COLO829 (cell line): ENCODE results near the gene GRM7.

ENCODE experiments used
- DNase-seq: peaks from one replicate; pipeline ENCODE4 v3.0.0; 2012; ENCODE audit warnings: low spot score

The GRM7 gene

DNA sequence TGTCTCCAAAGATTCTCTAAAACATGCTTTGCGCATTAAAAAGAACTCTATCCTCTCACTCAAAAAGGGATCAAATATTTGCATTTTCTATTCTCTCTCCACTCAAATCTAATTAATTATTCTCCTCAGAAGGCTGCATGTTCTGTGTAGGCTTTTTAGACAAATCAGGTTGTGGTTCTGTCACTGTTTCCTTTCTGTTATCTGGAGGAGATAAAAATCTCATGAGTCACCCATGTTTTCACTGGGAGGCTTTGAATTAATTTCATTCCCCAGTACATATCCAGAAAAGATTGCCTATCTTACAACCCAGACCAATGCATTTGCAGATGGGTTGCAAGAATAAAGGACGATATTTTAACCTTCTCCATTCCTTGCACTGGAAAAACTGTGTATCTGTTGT is 446.5 kb downstream of the GRM7 start:
- DNase-seq, result no peak

DNA sequence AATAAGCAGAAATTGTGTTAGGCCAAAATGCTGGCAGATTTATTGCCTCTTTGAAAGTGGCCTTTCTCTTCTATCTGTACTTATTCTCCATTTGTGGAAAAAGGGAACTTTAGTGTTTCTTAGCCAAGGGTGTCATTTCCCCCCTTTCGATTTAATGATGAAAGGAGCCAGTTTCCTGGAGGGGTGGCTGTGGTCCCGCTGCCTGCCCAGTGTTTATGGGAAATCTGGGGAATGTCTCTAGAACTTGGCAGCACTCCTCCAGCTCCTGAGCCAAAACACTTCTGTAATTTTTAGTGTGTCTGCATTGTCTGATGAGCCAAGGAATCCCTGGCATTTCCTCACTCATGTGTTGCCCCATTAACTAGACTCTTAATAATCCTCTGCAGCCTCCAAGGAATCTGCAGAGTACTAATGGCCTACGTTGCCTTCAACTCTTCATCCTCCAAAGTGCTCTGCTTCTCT is 448.8 kb downstream of the GRM7 start:
- no peak for DNase-seq

DNA sequence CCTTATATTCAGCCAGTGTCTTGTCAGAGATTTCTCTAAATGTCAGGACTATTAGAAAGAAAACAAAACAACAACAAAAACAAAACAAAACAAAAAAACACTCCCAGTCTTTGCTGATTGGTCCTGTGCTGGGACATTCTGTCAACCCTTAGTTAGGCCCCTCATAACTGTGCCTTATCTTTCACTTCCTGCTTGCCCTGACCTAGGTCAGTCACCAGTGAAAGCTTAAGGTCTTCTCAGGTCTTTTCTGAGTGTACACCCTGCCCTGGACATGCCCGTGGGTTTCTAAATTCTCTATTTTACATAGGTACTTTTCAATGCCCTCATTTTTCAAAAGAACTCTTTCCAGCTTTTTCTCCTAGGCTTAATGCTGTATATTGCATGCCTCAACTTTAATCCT is 454.1 kb downstream of the GRM7 start:
- DNase-seq, result no peak

DNA sequence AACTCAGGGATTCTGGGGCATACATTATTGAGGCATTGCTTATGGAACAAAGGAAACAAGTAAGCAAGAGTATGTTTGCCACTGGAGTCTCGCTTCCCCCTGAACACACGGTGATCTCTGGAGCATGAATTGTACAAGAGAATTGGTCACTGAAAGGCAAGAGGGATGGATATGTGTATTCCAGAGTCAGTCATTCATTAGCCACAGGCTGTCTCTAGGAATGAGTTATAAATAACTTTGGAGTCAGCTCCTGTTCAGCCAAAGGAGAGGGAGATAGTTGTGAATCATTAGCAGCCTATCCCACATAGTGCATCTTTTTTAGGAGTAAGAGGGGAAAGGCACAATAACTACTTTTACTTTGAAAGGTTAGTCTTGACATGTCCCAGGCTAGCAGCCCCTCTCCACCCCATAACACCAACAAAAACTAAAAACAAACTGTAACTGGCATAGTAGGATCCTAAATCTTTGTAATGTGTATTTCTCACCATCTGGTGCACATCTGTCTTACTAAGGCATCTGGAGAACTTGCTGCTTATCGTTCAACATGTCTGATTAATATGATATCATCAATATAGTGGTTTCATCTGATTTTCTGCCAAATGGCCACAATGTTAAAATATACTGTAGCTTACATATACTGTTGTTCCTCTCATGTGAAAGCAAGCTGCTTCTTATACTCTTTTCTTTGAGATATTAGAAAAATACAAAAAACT is 462.2 kb downstream of the GRM7 start:
- no peak for DNase-seq

DNA sequence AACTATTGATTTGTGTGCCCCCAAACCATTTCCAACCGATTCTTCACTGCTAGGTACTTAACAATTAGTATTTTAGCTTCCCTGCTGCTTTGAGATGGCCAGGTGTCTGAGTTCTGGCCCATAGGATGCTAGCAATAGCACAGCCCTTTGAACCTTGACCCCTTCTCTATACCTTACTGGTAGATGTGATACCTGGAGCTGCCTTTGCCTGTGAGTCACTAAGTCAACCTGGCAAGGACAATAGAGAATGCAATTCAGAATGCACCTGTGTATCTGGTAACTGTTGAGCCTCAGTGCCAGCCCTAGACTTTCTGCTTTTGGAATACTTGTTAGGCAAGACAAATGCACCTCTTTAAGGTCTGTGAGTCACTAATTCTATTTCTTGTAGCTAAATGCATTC is 467.4 kb downstream of the GRM7 start:
- no peak for DNase-seq

DNA sequence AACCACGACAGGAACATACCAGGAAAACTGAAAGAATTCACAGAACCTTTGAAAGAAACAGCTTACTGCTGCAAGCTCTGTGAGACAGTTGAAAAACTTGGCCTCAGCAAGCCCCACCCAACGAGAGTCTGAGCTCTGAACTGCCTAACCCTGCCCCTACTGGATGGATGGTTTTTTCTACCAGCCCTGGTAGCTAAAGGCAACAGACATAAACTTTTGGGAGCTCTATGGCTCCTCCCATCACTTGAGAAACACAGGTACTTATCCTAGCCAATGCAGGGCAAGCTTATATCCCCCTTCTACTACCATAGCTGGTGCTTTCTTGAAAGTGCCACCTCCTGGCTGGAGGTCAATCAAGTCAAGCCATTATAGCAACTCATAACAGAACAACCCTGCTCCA is 471.8 kb downstream of the GRM7 start:
- no peak for DNase-seq

DNA sequence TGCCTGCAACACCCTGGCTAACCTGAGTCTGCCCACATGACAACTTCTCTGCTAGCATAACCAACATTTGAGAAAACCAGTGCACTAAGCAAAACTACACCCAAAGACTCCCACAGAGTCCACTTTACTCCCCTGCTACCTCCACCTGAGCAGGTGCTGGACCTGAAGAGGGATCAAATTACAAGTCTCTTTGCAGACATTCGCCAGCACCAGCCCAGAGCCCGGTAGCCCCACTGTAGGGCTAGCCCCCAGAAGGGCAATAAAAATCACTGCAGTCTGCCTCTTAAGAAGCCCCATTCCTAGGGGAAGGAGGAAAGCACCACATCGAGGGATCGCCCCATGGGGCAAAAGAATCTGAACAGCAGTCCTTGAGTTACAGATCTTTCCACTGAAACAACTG is 472.2 kb downstream of the GRM7 start:
- DNase-seq, result no peak

DNA sequence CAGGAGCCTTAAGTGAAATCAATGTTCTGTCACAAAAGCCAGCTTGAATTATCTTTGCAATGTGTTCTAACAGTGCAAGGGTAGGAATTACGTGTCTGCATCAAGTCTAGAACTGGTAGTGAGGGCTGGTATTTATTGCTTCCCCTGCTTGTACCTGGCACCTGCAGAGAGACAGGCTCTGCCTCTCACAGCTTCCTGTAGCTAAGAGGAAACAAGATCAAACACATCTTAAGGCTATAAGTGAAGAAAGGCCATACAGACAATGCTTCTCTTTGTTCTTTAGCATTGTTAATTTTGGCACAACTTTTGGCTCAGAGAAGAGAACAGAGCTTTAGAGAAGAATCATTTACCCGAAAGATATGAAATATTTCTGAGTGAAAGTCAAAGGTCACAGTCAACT is 479.9 kb downstream of the GRM7 start:
- DNase-seq, result no peak

DNA sequence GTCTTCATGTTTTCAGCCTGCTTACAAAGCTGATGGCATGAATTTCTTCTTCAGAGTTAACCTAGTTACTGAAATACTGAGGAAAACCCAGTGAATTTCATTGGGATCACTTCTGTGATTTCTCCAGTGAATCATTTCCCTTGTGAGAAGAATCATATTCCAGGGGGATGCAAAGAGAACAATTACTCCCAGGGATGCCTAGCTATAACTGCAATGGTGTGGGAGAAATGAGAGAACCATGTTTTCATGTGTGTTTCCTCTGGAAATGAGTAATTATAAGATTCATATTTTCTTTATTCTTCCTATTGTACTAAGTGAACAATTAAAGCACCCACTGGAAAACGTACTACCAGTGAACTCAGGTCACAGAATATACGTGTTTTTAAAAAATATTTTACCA is 485.4 kb downstream of the GRM7 start:
- no peak for DNase-seq

DNA sequence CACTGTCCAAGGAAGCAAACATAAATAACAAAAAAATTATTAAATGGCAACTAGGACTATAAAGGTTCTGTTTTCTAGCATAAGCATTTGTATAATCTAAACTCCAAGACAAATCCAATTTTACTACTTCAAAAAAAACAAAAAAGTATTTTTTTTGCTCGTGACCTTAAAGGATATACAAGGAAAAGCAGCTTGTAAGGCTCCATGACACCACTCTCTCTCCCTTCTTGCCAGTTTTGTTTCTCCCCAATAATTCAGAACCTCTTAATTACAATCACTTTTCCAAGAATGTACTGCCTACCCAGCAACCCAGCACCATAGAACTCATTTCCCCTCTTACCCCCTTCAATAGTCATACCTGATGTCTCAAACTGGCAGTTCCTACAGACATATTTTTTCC is 496.2 kb downstream of the GRM7 start:
- DNase-seq, result no peak

DNA sequence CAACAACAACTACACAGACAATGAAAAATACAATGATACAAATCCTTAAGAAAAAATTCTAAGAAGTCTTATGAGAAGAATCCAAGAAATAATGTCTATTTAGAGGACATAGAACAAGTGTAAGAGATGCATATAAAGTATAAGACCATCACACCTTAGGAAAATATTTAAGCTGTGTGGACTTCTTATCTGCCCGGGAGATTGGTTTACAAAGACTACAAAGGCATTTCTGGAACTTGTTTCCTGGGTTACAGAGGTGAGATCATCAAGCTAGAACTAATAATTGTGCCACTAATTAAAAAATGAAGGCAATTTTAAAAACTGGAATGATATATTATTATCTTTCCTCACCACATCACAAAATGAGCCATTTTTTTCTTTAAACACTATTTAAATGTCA is 507.1 kb downstream of the GRM7 start:
- DNase-seq, result no peak

DNA sequence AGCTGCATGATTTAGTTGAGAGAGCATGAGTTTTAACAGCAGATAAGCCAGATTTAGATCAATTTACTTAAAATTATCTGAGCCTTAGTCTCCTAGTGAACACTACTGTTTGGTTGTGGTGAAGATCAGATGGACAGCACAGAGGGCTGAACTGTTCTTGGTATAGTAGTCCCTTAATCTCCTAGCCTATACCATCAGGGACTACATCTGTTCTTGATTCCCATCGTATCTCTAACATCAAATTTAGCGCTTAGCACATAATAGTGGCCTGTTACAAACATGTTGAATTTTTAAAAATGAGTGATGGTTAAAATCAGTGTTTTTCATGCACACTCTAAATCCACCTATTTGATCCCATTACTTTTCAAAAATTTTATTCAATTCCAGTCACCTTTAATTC is 507.7 kb downstream of the GRM7 start:
- no peak for DNase-seq

DNA sequence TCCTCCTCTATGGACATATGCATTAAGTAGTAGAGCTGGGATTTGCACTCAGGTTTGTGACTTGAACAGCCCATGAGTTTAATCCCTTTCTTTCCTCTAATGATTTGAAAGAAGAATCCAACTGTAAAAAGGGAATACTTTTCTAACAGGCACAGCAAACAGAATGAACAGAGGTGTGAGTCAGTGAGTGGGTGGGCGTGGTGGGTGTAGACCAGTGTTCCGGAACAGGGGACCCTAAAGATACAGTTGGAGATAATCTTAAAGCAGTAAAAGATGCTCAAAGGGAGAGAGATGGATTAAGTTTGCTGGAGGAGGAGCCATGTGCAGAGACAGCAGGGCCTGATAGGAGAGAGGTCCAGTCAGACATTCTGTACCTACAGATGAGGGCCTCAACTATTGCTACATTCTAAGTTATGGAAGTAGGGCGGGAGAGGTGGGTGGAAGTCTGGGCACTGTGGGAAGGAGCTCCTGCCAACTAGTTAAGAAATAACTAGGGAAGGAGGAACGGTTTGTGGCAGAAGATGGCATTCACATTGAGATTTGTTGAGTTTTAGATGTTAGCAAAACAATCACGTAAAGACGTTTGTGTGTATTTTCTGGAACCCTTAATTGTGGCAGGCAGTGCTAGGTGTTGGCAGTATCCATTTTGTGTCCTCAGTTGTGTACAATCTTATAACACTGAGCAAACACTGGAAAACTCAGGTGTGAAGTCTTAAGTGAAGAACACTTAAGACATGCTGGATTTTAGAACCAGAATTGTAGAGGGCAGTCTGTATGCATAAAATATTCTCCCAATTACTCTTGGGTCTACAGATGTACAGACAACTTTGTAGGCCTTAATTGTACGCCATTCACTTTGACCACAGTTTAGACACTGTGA is 511.0 kb downstream of the GRM7 start:
- DNase-seq, result no peak

DNA sequence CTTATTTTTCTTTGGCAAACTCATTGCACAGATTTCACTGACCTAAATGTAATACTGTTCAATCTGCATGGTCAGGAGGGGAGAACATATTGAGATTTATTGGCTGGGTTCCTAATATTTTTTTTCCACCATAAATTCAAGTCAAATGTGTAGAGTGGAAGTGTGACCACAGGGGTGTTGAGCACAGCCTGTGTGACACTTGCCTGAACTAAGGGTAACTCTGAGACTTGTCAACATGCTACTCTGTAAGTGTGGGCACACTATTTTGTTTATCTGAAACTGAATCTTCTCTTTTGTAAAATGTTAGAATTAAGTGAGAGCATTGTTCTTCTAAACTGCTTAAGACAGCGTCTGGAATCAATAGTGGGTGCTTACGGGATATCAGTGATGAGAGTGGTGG is 516.2 kb downstream of the GRM7 start:
- DNase-seq, result no peak

DNA sequence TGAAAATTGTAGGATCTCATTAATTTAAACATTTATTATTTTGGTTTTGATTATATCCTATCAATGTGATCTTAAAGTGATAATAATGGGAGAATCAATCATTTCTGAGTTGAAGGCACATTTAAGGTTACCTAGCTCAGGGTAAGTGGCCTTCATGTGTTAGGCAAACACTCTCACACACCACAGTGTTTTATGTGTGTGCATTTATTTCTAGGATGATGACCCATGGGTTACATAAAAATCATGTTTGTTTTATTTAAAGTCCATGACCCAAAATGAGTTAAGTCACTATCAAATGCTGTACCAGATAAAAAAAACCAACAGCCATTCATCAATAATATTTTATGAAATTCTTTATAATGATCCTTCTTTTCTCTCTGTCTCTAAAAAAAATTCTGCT is 520.8 kb downstream of the GRM7 start:
- no peak for DNase-seq

DNA sequence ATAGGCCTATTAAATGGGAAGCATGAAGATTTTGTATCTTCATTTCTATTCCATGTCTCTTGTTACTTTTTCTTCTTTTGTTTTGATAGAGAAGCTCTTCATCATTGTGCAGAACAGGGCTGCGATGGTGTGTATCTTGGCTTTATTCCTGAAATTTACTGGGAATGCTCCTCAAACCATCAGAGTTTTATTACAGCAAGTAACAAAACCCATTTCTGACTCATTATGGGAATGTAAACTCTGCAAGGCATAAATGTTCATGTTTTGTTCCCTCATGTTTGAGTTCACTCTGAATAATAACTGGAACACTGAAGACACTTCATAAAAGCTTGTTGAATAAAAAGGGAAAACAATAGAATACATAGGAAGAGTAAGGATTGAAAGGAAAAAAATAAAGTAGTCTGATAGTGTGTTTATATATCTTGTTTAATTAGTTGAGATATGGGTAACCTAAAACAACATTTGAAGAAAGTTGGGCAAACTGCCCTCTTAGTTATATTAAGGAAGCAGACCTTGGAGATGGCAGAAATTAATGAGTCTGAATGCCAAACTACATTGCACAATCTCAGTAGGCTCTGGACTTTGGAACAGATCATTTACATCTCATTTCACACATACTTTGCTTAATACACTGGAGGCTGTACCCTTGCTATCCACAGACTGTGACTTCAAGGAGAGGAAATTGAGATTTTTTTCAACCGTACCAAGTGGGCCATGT is 521.5 kb downstream of the GRM7 start:
- no peak for DNase-seq

DNA sequence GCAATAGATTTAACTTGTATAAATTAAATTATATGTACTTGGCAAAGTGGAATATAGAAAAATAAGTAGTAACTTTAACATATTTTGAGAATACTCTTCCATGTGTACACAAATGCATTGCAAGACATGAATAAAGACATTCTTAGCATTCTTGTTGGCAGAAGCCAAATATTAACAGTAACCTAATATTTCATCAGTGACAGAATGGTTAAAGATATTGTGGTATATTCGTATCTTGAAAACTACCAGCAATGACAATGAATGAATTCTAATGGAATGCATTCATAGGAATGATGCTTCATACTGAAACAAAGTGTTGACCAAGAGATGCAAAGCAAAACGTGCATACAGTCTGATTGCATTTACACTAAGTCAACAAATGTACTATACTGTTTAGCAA is 524.7 kb downstream of the GRM7 start:
- DNase-seq, result no peak

DNA sequence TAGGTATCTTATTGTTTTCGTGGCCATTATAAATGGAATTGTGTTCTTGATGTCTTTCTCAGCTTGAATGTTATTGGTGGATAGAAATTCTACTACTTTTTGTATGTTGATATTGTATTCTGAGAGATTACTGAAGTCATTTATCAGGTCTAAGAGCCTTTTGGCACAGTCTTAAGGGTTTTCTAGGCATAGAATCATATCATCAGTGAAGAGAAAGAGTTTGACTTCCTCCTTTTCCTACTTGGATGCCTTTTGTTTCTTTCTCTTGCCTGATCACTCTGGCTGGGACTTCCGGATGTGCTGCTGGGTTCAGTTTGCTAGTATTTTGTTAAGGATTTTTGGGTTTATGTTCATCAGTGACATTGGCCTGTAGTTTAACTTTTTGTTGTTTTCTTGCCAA is 527.1 kb downstream of the GRM7 start:
- no peak for DNase-seq

DNA sequence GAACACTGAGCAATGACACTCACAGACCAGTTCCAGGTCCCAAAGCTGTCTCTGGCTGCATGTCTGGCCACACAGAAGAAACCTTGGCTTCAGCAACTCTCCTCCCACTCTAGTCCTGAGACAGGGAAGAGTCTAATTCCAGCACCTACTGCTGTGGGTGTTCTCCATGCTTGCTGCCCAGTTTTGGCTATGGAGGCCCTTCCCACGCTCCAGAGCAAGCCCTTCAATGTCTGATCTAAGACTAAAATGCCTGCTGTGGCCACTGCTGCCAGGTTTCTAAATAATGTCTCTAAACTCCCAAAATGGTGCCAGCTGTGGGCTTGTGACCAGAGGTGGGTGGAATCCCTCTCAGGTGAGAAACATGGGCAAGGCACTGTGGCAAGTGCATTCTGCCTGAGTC is 531.3 kb downstream of the GRM7 start:
- DNase-seq, result no peak

DNA sequence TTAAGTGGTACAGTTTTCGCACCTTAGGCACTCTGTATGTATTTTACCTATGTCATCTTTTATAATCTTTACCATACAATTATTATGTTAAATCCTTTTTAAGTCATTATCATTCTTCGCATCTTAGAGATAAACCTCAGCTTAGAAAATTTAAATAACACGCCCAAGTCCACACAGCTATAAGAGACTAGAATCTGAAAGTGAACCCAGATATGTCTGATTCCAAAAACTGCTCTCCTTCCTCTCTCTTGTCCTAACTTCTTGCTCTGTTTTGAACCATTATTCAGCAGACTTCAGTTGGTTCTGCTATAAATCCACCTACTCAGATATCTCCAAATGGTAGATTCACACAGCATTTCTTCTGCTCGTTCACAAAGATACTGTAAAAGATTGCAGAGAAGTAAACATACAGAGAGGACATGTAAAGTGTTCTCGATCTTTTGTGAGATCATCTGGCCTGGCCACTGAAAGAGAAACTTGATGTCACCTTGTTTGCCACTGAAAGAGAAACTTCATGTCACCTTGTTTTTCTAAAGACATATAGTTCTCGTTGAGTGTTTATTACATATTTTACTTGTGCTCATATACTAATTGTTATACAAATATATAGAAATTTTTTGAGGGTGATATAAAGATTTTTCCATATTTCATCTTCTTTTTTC is 533.2 kb downstream of the GRM7 start:
- no peak for DNase-seq

DNA sequence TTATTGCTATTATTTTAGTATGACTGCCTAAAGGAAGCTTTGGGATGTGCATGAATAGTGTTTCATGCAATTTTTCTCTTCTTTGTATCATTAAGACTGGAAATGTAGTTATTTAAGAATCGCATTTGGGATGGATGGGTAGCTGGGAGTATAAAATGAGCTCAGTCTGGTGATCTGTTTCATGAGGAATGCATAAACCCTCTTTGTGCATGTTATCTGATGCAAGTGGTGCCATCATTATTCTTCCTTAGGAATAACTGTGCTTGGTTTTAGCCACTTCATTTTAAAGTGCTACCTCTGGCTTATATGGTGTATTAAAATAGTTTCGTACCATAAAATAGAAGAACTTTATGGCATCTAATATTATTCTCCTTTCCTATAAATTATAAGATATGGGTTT is 535.6 kb downstream of the GRM7 start:
- DNase-seq, result no peak

DNA sequence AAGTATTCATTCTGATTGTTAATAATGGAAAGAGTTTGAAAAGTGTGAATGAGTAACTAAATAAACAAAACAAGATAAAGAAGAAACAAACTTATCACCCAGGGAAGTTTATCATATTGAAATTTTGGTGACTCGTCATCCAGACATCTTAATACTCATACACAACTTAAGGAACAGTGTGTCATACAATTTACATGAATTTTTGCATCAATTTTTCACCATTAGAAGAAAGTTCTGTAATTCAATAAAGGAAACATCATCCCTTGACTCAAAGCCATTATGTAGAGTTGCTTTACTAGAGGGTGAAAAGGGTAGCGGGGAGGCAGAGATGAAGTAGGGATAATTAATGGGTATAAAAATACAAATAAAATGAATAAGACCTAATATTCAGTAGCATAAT is 536.2 kb downstream of the GRM7 start:
- DNase-seq, result no peak
